Erythroblast (primary cell): ENCODE measurements around the gene ZNF195.
"Not testable (repeated sequence)": the region's sequence is repeated elsewhere in the genome, so short reads cannot be mapped to it uniquely, and the experiment has no call there.

Experiments used
- GATA1 ChIP-seq: IDR thresholded peaks from 2 replicates; pipeline ENCODE4 v1.6.1; 2011; ENCODE audit warnings: low read depth, mild to moderate bottlenecking, control low read depth, low read length, moderate library complexity
- POLR2A ChIP-seq: IDR thresholded peaks from 2 replicates; pipeline ENCODE4 v1.6.1; 2011; ENCODE audit warnings: mild to moderate bottlenecking, low read length

DNA sequence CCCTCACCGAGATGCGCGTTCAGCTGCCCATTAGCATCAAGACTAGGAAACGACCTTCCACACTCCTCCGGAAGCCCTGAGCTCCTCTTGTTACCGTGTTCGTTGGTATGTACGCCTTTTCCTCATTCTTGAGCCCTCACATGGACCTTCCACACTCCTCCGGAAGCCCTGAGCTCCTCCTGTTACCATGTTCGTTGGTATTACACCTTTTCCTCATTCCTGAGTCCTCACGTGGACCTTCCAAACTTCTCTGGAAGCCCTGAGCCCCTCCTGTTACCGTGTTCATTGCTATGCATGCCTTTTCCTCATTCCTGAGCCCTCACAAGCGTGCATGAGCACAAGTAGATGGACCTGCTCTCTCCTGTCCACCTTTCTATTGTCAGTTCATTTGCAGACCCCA lies 52.5 kb downstream of the ZNF195 start:
- TF ChIP-seq POLR2A, GATA1: not testable (repeated sequence)
